ENCODE results near the gene TCF3.
"Not testable (repeated sequence)": the region's sequence is repeated elsewhere in the genome, so short reads cannot be mapped to it uniquely, and the experiment has no call there.

Gene TCF3

GRCh38 chr19:1652471-1653299, at the start of gene TCF3:
Gene TCF3 (minus strand): TSS chr19:1652615. CDS start chr19:1650248, 2,367 bp downstream.
- Histone ChIP-seq H3K27me3 (no peaks in the 10 kb centered on the region), H4K20me1 (no peaks in the 10 kb centered on the region), H3K4me3 (peak within 1 kb of the TSS; percentile 97), H3K27ac (peak within 1 kb of the TSS; percentile 100), H3K36me3 (peaks cover 26% of the 10 kb centered on the region), H3K9ac (peak within 1 kb of the TSS; percentile 99), H3K4me2 (peak within 1 kb of the TSS; percentile 99), H3K9me3 (no peaks in the 10 kb centered on the region), H3K4me1 (peaks cover 65% of the 10 kb centered on the region)
- TF ChIP-seq Cebpa-rat (IDR thresholded peaks at IDR 0.05), result peak; percentile 45; the same call in 1 of the 2 replicates

GRCh38 chr19:1700733-1701663, 48.6 kb upstream of the TCF3 start:
- Histone ChIP-seq H3K4me2 (peak overlapping the region; percentile 93), H3K27ac (peak overlapping the region; percentile 75), H3K4me3 (peak overlapping the region; percentile 48), H3K9ac (peak overlapping the region; percentile 70), H3K27me3 (no peaks in the 10 kb centered on the region), H3K4me1 (peaks cover 33% of the 10 kb centered on the region), H3K9me3 (peaks cover 26% of the 10 kb centered on the region), H4K20me1 (no peaks in the 10 kb centered on the region), H3K36me3 (no peaks in the 10 kb centered on the region)
- no peak for TF ChIP-seq Cebpa-rat (IDR thresholded peaks at IDR 0.05)

- H4K20me1 ChIP-seq, result no peaks in the 10 kb centered on the region
- 0 out of 2 replicates have a peak overlapping the region, but pooled peaks have one; percentile 48 for H3K4me3 ChIP-seq
- H3K9ac ChIP-seq, result peak overlapping the region; percentile 70; the same call in 1 of the 2 replicates
- no peaks in the 10 kb centered on the region for H3K36me3 ChIP-seq
- peak overlapping the region; percentile 93 for H3K4me2 ChIP-seq
- H3K4me1 ChIP-seq, result peaks cover 33% of the 10 kb centered on the region
- no peaks in the 10 kb centered on the region for H3K27me3 ChIP-seq
- TF ChIP-seq Cebpa-rat (IDR thresholded peaks at IDR 0.05), result no peak
- H3K27ac ChIP-seq, result peak overlapping the region; percentile 75
- H3K9me3 ChIP-seq, result peaks cover 27% of the 10 kb centered on the region
Measured at GRCh38 chr19:1699998-1700732, 47.8 kb upstream of the TCF3 start.

- peak overlapping the region; percentile 93 for H3K4me2 ChIP-seq
- H3K36me3 ChIP-seq, result no peaks in the 10 kb centered on the region
- no peaks in the 10 kb centered on the region for H3K27me3 ChIP-seq
- peaks cover 33% of the 10 kb centered on the region for H3K4me1 ChIP-seq
- H3K4me3 ChIP-seq, result no peak overlapping the region
- H3K9ac ChIP-seq, result no peak overlapping the region
- 0 out of 2 replicates have a peak overlapping the region, but pooled peaks have one; percentile 38 for H3K27ac ChIP-seq
- TF ChIP-seq Cebpa-rat (IDR thresholded peaks at IDR 0.05), result no peak
- no peaks in the 10 kb centered on the region for H4K20me1 ChIP-seq
- H3K9me3 ChIP-seq, result peaks cover 27% of the 10 kb centered on the region
Measured at GRCh38 chr19:1699386-1699785, 47.0 kb upstream of the TCF3 start.

- TF ChIP-seq Cebpa-rat (IDR thresholded peaks at IDR 0.05), result no peak
Measured at GRCh38 chr19:1698636-1699035, 46.2 kb upstream of the TCF3 start.

GRCh38 chr19:1695481-1695880, 43.1 kb upstream of the TCF3 start:
- peaks cover 29% of the 10 kb centered on the region for H3K4me1 ChIP-seq
- H3K27ac ChIP-seq, result not testable (repeated sequence)
- peaks cover 16% of the 10 kb centered on the region; the same call in 1 of the 2 replicates for H3K27me3 ChIP-seq

More at GRCh38 chr19:1698636-1699035, 46.2 kb upstream of the TCF3 start:
- no peak overlapping the region for H3K9ac ChIP-seq
- no peaks in the 10 kb centered on the region for H4K20me1 ChIP-seq
- H3K27ac ChIP-seq, result no peak overlapping the region
- H3K4me3 ChIP-seq, result no peak overlapping the region
- no peaks in the 10 kb centered on the region for H3K36me3 ChIP-seq
- H3K9me3 ChIP-seq, result peaks cover 30% of the 10 kb centered on the region
- no peak overlapping the region for H3K4me2 ChIP-seq
- peaks cover 33% of the 10 kb centered on the region for H3K4me1 ChIP-seq
- no peaks in the 10 kb centered on the region for H3K27me3 ChIP-seq

GRCh38 chr19:1691589-1692290, 39.3 kb upstream of the TCF3 start:
- no peak overlapping the region for H3K27ac ChIP-seq
- H3K4me1 ChIP-seq, result peaks cover 19% of the 10 kb centered on the region
- peaks cover 31% of the 10 kb centered on the region for H3K9me3 ChIP-seq
- peak overlapping the region; percentile 89 for H3K4me2 ChIP-seq
- no peak for TF ChIP-seq Cebpa-rat (IDR thresholded peaks at IDR 0.05)
- H3K27me3 ChIP-seq, result peaks cover 22% of the 10 kb centered on the region; the same call in 1 of the 2 replicates
- no peaks in the 10 kb centered on the region for H4K20me1 ChIP-seq
- H3K9ac ChIP-seq, result no peak overlapping the region
- no peak overlapping the region for H3K4me3 ChIP-seq
- H3K36me3 ChIP-seq, result no peaks in the 10 kb centered on the region

More at GRCh38 chr19:1695481-1695880, 43.1 kb upstream of the TCF3 start:
- H3K9ac ChIP-seq, H4K20me1 ChIP-seq, H3K4me2 ChIP-seq, H3K4me3 ChIP-seq, H3K36me3 ChIP-seq: not testable (repeated sequence)
- H3K9me3 ChIP-seq, result peaks cover 31% of the 10 kb centered on the region

- peak overlapping the region; percentile 89 for H3K4me2 ChIP-seq
- H3K9ac ChIP-seq, result no peak overlapping the region; the same call in 1 of the 2 replicates
- no peaks in the 10 kb centered on the region for H4K20me1 ChIP-seq
- peaks cover 19% of the 10 kb centered on the region for H3K4me1 ChIP-seq
- no peaks in the 10 kb centered on the region for H3K36me3 ChIP-seq
- H3K9me3 ChIP-seq, result peaks cover 21% of the 10 kb centered on the region
- TF ChIP-seq Cebpa-rat (IDR thresholded peaks at IDR 0.05), result no peak
- peaks cover 22% of the 10 kb centered on the region; the same call in 1 of the 2 replicates for H3K27me3 ChIP-seq
- peak overlapping the region; percentile 43 for H3K4me3 ChIP-seq
- no peak overlapping the region for H3K27ac ChIP-seq
Measured at GRCh38 chr19:1690699-1691307, 38.4 kb upstream of the TCF3 start.

- H3K27me3 ChIP-seq, result peaks cover 43% of the 10 kb centered on the region; the same call in 1 of the 2 replicates
- H4K20me1 ChIP-seq, H3K4me1 ChIP-seq, H3K27ac ChIP-seq, H3K4me2 ChIP-seq, H3K9ac ChIP-seq, H3K36me3 ChIP-seq, H3K4me3 ChIP-seq, H3K9me3 ChIP-seq: not testable (repeated sequence)
Measured at GRCh38 chr19:1685785-1686184, 33.4 kb upstream of the TCF3 start.
